ENCODE results near the gene VPS13A. TPM values are rescaled to one million over a fixed set of nuclear protein-coding genes. Genes with fewer than 3 reads are reported as not detected.
A peak's percentile ranks its signal among the peaks of the same experiment; 100 is the strongest.
"Not testable (repeated sequence)": the region's sequence is repeated elsewhere in the genome, so short reads cannot be mapped to it uniquely, and the experiment has no call there.

The VPS13A gene
- total RNA-seq, 1 donor from 2014 or later: 19.5 TPM

DNA sequence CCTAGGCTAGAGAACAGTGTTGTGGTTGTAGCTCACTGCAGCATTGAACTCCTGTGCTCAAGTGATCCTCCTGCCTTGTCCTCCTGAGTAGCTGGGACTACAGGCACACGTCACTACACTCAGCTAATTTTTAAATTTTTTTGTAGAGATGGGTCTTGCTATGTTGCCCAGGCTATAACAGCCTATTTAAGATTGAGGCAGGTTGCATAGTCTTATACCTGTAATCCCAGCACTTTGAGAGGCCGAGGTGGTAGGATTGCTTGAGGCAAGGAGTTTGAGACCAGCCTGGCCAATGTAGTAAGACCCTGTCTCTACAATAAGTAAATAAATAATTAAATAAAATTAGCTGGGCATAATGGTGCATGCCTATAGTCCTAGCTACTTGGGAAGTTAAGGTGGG, 79.9 kb downstream of the VPS13A start:
- Histone ChIP-seq H3K27me3 (ENCODE audit: control insufficient read depth, insufficient read depth, low read length) (no peaks in the 10 kb centered on the region), H3K4me3 (ENCODE audit: low read depth, low read length) (no peak overlapping the region), H3K36me3 (ENCODE audit: control insufficient read depth, insufficient read depth, low read length) (no peaks in the 10 kb centered on the region)
- no peak for TF ChIP-seq CTCF (IDR thresholded peaks at IDR 0.05; ENCODE audit: insufficient read depth, low read length, severe bottlenecking)
- FAIRE-seq (no peak), DNase-seq (ENCODE audit: low read depth) (no peak)

GRCh38 chr9:77261605-77262004, 84.3 kb downstream of the VPS13A start:
- Histone ChIP-seq H3K4me3 (ENCODE audit: low read depth, low read length) (no peak overlapping the region), H3K36me3 (ENCODE audit: control insufficient read depth, insufficient read depth, low read length) (no peaks in the 10 kb centered on the region), H3K27me3 (ENCODE audit: control insufficient read depth, insufficient read depth, low read length) (no peaks in the 10 kb centered on the region)
- DNase-seq (ENCODE audit: low read depth): no peak
- FAIRE-seq: no peak
- no peak for TF ChIP-seq CTCF (IDR thresholded peaks at IDR 0.05; ENCODE audit: insufficient read depth, low read length, severe bottlenecking)

DNA sequence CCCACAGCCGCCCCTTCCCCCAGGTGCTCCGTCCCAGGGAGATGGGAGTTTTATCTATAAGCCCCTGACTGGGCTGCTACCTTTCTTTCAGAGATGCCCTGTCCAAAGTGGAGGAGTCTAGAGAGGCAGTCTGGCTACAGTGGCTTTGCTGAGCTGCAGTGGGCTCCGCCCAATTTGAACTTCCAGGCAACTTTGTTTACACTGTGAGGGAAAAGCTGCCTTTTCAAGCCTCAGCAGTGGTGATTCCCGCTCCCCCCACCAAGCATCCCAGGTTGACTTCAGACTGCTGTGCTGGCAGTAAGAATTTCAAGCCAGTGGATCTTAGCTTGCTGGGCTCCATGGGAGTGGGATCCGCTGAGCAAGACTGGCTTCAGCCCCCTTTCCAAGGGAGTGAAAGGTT, 90.4 kb downstream of the VPS13A start:
- H3K27me3 ChIP-seq (ENCODE audit: control insufficient read depth, insufficient read depth, low read length); H3K4me3 ChIP-seq (ENCODE audit: low read depth, low read length); H3K36me3 ChIP-seq (ENCODE audit: control insufficient read depth, insufficient read depth, low read length); FAIRE-seq; DNase-seq (ENCODE audit: low read depth): not testable (repeated sequence)

GRCh38 chr9:77271023-77271690, 93.8 kb downstream of the VPS13A start:
- no peak overlapping the region for H3K4me3 ChIP-seq (ENCODE audit: low read depth, low read length)
- DNase-seq (ENCODE audit: low read depth): peak; percentile 91
- no peaks in the 10 kb centered on the region for H3K36me3 ChIP-seq (ENCODE audit: control insufficient read depth, insufficient read depth, low read length)
- FAIRE-seq: no peak
- H3K27me3 ChIP-seq (ENCODE audit: control insufficient read depth, insufficient read depth, low read length): no peaks in the 10 kb centered on the region
- TF ChIP-seq CTCF (IDR thresholded peaks at IDR 0.05; ENCODE audit: insufficient read depth, low read length, severe bottlenecking): no peak

- FAIRE-seq (no peak), DNase-seq (ENCODE audit: low read depth) (no peak)
- TF ChIP-seq CTCF (IDR thresholded peaks at IDR 0.05; ENCODE audit: insufficient read depth, low read length, severe bottlenecking): no peak
- H3K36me3 ChIP-seq (ENCODE audit: control insufficient read depth, insufficient read depth, low read length): peaks cover 3% of the 10 kb centered on the region
- no peak overlapping the region for H3K4me3 ChIP-seq (ENCODE audit: low read depth, low read length)
- no peaks in the 10 kb centered on the region for H3K27me3 ChIP-seq (ENCODE audit: control insufficient read depth, insufficient read depth, low read length)
These were observed 99.5 kb downstream of the VPS13A start for GRCh38 chr9:77276799-77277198.

GRCh38 chr9:77277719-77278118, 100.4 kb downstream of the VPS13A start:
- Histone ChIP-seq H3K36me3 (ENCODE audit: control insufficient read depth, insufficient read depth, low read length) (peaks cover 3% of the 10 kb centered on the region), H3K4me3 (ENCODE audit: low read depth, low read length) (no peak overlapping the region), H3K27me3 (ENCODE audit: control insufficient read depth, insufficient read depth, low read length) (no peaks in the 10 kb centered on the region)
- TF ChIP-seq CTCF (IDR thresholded peaks at IDR 0.05; ENCODE audit: insufficient read depth, low read length, severe bottlenecking): no peak
- no peak for FAIRE-seq
- DNase-seq (ENCODE audit: low read depth): no peak

All from bronchial epithelial cell (primary cell).